Measurements from ENCODE around the gene GNL1. TPM values are rescaled to one million over a fixed set of nuclear protein-coding genes. Genes with fewer than 3 reads are reported as not detected.
A peak's percentile ranks its signal among the peaks of the same experiment; 100 is the strongest.

Gene GNL1
- total RNA-seq, 4 donors from 2014 or later: 13.5 to 34.1 (median 20.7) TPM

DNA sequence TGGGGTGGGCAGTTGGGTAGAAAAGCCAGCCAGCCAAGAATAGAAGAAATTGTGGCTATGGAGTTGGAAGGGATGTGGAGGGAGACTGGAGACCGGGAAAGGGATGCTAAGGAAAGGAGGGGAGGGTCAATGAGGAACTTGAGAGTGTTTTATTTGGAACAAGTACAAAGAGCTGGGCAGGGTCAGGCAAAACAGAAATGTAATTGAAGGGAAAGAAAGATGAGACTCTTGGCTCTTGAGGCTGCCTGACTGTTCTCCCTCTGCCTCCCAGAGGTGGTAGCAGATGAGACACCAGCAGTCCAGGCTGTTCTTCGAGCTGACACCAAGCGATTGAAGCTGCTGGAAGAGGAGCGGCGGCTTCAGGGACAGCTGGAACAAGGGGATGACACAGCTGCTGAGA, 27.6 kb upstream of the GNL1 start:
- Histone ChIP-seq H3K4me3 (no peak overlapping the region), H3K36me3 (peaks cover 0 to 92% (median 46%) of the 10 kb centered on the region in 4 donors), H3K4me1 (no peaks in the 10 kb centered on the region), H3K27ac (no peak overlapping the region), H3K9me3 (no peaks in the 10 kb centered on the region), H3K27me3 (no peaks in the 10 kb centered on the region)
- no peak for DNase-seq
- WGBS, 2 donors (ENCODE audit: low coverage in 1 of 2): 50 to 87% methylated on average over 1 to 5 of the region's 5 CpGs
- TF ChIP-seq POLR2AphosphoS5 (IDR thresholded peaks at IDR 0.05) (no peak), EP300 (IDR thresholded peaks at IDR 0.05; ENCODE audit: low read depth) (no peak), POLR2A (IDR thresholded peaks at IDR 0.05) (no peak)
- TF ChIP-seq, protein P1, sequence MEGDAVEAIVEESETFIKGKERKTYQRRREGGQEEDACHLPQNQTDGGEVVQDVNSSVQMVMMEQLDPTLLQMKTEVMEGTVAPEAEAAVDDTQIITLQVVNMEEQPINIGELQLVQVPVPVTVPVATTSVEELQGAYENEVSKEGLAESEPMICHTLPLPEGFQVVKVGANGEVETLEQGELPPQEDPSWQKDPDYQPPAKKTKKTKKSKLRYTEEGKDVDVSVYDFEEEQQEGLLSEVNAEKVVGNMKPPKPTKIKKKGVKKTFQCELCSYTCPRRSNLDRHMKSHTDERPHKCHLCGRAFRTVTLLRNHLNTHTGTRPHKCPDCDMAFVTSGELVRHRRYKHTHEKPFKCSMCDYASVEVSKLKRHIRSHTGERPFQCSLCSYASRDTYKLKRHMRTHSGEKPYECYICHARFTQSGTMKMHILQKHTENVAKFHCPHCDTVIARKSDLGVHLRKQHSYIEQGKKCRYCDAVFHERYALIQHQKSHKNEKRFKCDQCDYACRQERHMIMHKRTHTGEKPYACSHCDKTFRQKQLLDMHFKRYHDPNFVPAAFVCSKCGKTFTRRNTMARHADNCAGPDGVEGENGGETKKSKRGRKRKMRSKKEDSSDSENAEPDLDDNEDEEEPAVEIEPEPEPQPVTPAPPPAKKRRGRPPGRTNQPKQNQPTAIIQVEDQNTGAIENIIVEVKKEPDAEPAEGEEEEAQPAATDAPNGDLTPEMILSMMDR (IDR thresholded peaks at IDR 0.05): no peak
- intact Hi-C loops (cut with DNase I; ENCODE audit: low total_unique reads) (no loop called here), in situ Hi-C loops (cut with MboI; ENCODE audit: low pct_ligation_motif_present in 1 of 4, low pct_unique_long_range_greater_than_20kb in 1 of 4, low sequenced_read_pairs in 3 of 4) (no loop called here)

DNA sequence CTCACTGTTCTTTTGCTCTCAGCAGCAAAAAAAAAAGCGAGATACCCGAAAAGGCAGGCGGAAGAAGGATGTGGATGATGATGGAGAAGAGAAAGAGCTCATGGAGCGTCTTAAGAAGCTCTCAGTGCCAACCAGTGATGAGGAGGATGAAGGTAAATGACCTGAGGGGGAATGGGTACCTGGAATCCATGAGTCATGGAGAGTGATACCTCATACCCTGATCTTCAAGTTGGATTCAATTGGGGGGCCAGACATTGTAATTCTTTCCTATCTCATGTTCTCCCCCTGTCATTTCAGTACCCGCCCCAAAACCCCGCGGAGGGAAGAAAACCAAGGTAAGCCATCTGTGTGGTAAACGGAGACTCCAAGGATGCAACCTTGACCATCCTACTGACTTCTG, 21.8 kb upstream of the GNL1 start:
- intact Hi-C loops (cut with DNase I; ENCODE audit: low total_unique reads) (no loop called here), in situ Hi-C loops (cut with MboI; ENCODE audit: low pct_ligation_motif_present in 1 of 4, low pct_unique_long_range_greater_than_20kb in 1 of 4, low sequenced_read_pairs in 3 of 4) (no loop called here)
- no peak overlapping the region for H3K27ac ChIP-seq
- 93 to 95% methylated on average over 8 of the region's 8 CpGs for WGBS, 2 donors (ENCODE audit: low coverage in 1 of 2)
- no peaks in the 10 kb centered on the region for H3K9me3 ChIP-seq
- no peak for DNase-seq
- peaks cover under 1 to 8% (median 8%) of the 10 kb centered on the region in 4 donors for H3K4me1 ChIP-seq
- peaks cover 0 to 56% (median 30%) of the 10 kb centered on the region in 4 donors for H3K36me3 ChIP-seq
- TF ChIP-seq, protein P1 (IDR thresholded peaks at IDR 0.05): no peak
- no peak for TF ChIP-seq EP300 (IDR thresholded peaks at IDR 0.05; ENCODE audit: low read depth)
- no peak for TF ChIP-seq POLR2A (IDR thresholded peaks at IDR 0.05)
- TF ChIP-seq POLR2AphosphoS5 (IDR thresholded peaks at IDR 0.05): no peak
- H3K4me3 ChIP-seq: no peak overlapping the region
- H3K27me3 ChIP-seq: no peaks in the 10 kb centered on the region

DNA sequence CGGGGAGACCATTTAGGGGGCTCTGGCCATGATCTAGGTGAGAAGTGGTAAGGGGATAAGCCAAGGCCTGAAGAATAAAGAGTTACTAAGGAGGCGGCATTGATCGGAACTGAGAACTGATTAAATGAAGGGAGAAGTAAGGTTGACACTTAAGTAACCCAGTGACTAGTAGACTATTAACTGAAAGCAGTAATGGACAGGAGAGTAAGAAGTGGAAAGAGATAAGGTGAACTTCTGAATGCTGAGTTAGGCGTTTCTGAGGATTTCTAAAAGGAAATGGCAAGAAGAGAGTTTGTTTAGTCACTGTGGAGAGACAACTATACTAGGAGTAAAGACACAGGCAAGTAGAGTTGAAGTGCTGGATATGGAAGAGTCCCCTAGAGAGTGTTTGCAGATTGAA, 16.8 kb upstream of the GNL1 start:
- no peaks in the 10 kb centered on the region for H3K27me3 ChIP-seq
- WGBS, 2 donors (ENCODE audit: low coverage in 1 of 2): 53 to 54% methylated on average over 4 of the region's 4 CpGs
- TF ChIP-seq POLR2A (IDR thresholded peaks at IDR 0.05) (no peak), POLR2AphosphoS5 (IDR thresholded peaks at IDR 0.05) (no peak), EP300 (IDR thresholded peaks at IDR 0.05; ENCODE audit: low read depth) (no peak)
- TF ChIP-seq, protein P1 (IDR thresholded peaks at IDR 0.05): no peak
- peaks cover 20 to 36% (median 30%) of the 10 kb centered on the region in 4 donors for H3K4me1 ChIP-seq
- no peak for DNase-seq
- H3K9me3 ChIP-seq: no peaks in the 10 kb centered on the region
- no peak overlapping the region for H3K27ac ChIP-seq
- H3K36me3 ChIP-seq: peaks cover 0 to 14% (median 6%) of the 10 kb centered on the region in 4 donors
- in situ Hi-C loops (cut with MboI; ENCODE audit: low pct_ligation_motif_present in 1 of 4, low pct_unique_long_range_greater_than_20kb in 1 of 4, low sequenced_read_pairs in 3 of 4) (no loop called here), intact Hi-C loops (cut with DNase I; ENCODE audit: low total_unique reads) (no loop called here)
- H3K4me3 ChIP-seq: no peak overlapping the region

DNA sequence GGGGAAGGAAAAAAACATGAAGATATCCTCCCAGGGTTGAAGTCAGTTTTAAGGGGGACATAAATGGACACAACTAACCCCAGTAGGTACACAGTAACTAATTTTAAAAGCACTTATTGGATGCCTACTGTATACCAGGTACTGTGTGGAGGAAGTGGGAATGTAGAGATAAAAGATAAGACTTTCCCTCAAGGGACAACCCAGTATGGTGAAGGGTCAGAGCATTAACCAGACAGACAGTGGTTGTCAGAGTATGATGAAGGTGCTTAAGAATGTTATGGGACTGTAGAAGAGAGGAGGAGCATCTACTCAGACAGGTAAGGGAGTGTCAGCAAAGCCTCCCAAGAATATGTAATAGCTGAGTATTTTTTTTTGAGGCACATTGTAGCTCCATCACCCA, 15.9 kb upstream of the GNL1 start:
- Histone ChIP-seq H3K4me3 (peak overlapping the region in 3 of 4 donors; percentile 51 to 79 (median 51)), H3K36me3 (peaks cover 0 to 4% (median 1%) of the 10 kb centered on the region in 4 donors), H3K27me3 (no peaks in the 10 kb centered on the region), H3K4me1 (peaks cover 20 to 36% (median 30%) of the 10 kb centered on the region in 4 donors), H3K9me3 (no peaks in the 10 kb centered on the region), H3K27ac (peak overlapping the region; percentile 82 to 96 (median 91))
- TF ChIP-seq EP300 (IDR thresholded peaks at IDR 0.05; ENCODE audit: low read depth) (no peak), POLR2AphosphoS5 (IDR thresholded peaks at IDR 0.05) (no peak)
- intact Hi-C loops (cut with DNase I; ENCODE audit: low total_unique reads): no loop called here
- DNase-seq: no peak
- in situ Hi-C loops (cut with MboI; ENCODE audit: low pct_ligation_motif_present in 1 of 4, low pct_unique_long_range_greater_than_20kb in 1 of 4, low sequenced_read_pairs in 3 of 4): no loop called here

DNA sequence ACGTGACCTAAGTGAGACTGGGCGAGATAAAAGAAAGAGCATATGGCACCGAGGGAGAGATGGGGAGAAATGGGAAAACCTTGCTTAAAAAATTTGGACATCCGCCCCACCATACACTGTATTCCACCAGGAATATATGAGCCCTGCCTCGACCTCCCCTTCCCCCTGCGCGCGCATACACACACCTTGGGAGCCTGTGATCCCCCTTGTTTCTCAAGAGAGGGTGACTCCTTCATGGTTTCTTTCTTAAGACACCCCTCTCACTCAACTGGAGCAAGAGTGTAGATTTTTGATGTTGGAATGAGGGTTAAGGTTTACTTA, 15.4 kb upstream of the GNL1 start:
- WGBS, 2 donors (ENCODE audit: low coverage in 1 of 2): 2% methylated on average over 8 of the region's 8 CpGs
- H3K4me1 ChIP-seq: peaks cover 20 to 36% (median 30%) of the 10 kb centered on the region in 4 donors
- intact Hi-C loops (cut with DNase I; ENCODE audit: low total_unique reads) (no loop called here), in situ Hi-C loops (cut with MboI; ENCODE audit: low pct_ligation_motif_present in 1 of 4, low pct_unique_long_range_greater_than_20kb in 1 of 4, low sequenced_read_pairs in 3 of 4) (no loop called here)
- H3K27me3 ChIP-seq: no peaks in the 10 kb centered on the region
- TF ChIP-seq EP300 (IDR thresholded peaks at IDR 0.05; ENCODE audit: low read depth) (no peak), POLR2A (IDR thresholded peaks at IDR 0.05) (no peak)
- TF ChIP-seq, protein P1 (IDR thresholded peaks at IDR 0.05): no peak
- H3K9me3 ChIP-seq: no peaks in the 10 kb centered on the region
- peak overlapping the region; percentile 51 to 79 (median 62) for H3K4me3 ChIP-seq
- no peak for DNase-seq
- H3K36me3 ChIP-seq: peaks cover 0 to under 1% (median 0%) of the 10 kb centered on the region in 4 donors
- peak overlapping the region; percentile 82 to 96 (median 91) for H3K27ac ChIP-seq
